Liver (tissue), 9 donors: ENCODE results near the gene DAO. TPM values are rescaled to one million over a fixed set of nuclear protein-coding genes. Genes with fewer than 3 reads are reported as not detected.

ENCODE experiments used
- DNase-seq: peaks from one replicate; pipeline ENCODE4 v3.0.0-alpha.2; 2017; ENCODE audit warnings: low spot score
- H3K27ac ChIP-seq, 2 donors: one replicate each; pipeline ENCODE4 v1.7.0; 2013; ENCODE audit warnings: inconsistent platforms in 2 of 2, low read length in 2 of 2, control low read depth in 1 of 2, low read depth in 1 of 2, mild to moderate bottlenecking in 1 of 2
- H3K27me3 ChIP-seq, 4 donors: one replicate each; pipeline versions ENCODE4 v1.6.1 to v1.7.0; 2013; ENCODE audit warnings: low read length in 3 of 4, inconsistent platforms in 1 of 4, mild to moderate bottlenecking in 1 of 4, moderate library complexity in 1 of 4; ENCODE audit not compliant: control insufficient read depth in 4 of 4, insufficient read depth in 4 of 4
- H3K36me3 ChIP-seq, 4 donors: one replicate each; pipeline versions ENCODE4 v1.6.1 to v1.7.0; 2013; ENCODE audit warnings: low read length in 3 of 4, mild to moderate bottlenecking in 3 of 4, low read depth in 1 of 4, moderate library complexity in 1 of 4; ENCODE audit not compliant: control insufficient read depth in 4 of 4, insufficient read depth in 3 of 4
- H3K4me1 ChIP-seq, 4 donors: one replicate each; pipeline versions ENCODE4 v1.6.1 to v1.7.0; 2013; ENCODE audit warnings: low read length in 3 of 4, mild to moderate bottlenecking in 3 of 4, moderate library complexity in 1 of 4; ENCODE audit not compliant: control insufficient read depth in 4 of 4, insufficient read depth in 4 of 4
- H3K4me3 ChIP-seq, 3 donors: one replicate each; pipeline versions ENCODE4 v1.6.1 to v1.7.0; 2013; ENCODE audit warnings: low read length in 3 of 3, control low read depth in 1 of 3, low read depth in 1 of 3, mild to moderate bottlenecking in 1 of 3
- H3K9ac ChIP-seq, 2 donors: one replicate each; pipeline ENCODE4 v1.7.0; 2013; ENCODE audit warnings: low read length in 2 of 2, mild to moderate bottlenecking in 2 of 2, moderate library complexity in 2 of 2, control low read depth in 1 of 2, low read depth in 1 of 2
- H3K9me3 ChIP-seq, 4 donors: one replicate each; pipeline versions ENCODE4 v1.6.1 to v1.7.0; 2013; ENCODE audit warnings: low read length in 3 of 4; ENCODE audit not compliant: control insufficient read depth in 4 of 4
- EGR1 ChIP-seq, 2 donors: IDR thresholded peaks; 2 replicates each; pipeline ENCODE4 v1.6.1; 2016 to 2018; ENCODE audit warnings: antibody characterized with exemption in 2 of 2, low read depth in 2 of 2
- FOXA1 ChIP-seq: IDR thresholded peaks from 2 replicates; pipeline ENCODE4 v1.6.1; 2016; ENCODE audit warnings: antibody characterized with exemption
- FOXA2 ChIP-seq: IDR thresholded peaks from 2 replicates; pipeline ENCODE4 v1.6.1; 2016; ENCODE audit warnings: antibody characterized with exemption
- GABPA ChIP-seq, 2 donors: IDR thresholded peaks in 1 of 2; conservative IDR thresholded peaks in 1 of 2; 2 replicates each; pipeline ENCODE4 v1.6.1; 2016; ENCODE audit warnings: antibody characterized with exemption in 2 of 2, mild to moderate bottlenecking in 1 of 2, moderate library complexity in 1 of 2
- HNF4A ChIP-seq, 2 donors: conservative IDR thresholded peaks; 2 replicates each; pipeline ENCODE4 v1.6.1; 2016; ENCODE audit warnings: antibody characterized with exemption in 2 of 2, mild to moderate bottlenecking in 2 of 2
- HNF4G ChIP-seq: IDR thresholded peaks from 2 replicates; pipeline ENCODE4 v1.6.1; 2016; ENCODE audit warnings: antibody characterized with exemption
- JUND ChIP-seq, 2 donors: IDR thresholded peaks; 2 replicates each; pipeline ENCODE4 v1.6.1; 2016; ENCODE audit warnings: antibody characterized with exemption in 2 of 2
- NR2F2 ChIP-seq: IDR thresholded peaks from 2 replicates; pipeline ENCODE4 v1.6.1; 2016; ENCODE audit warnings: antibody characterized with exemption
- RAD21 ChIP-seq, 2 donors: IDR thresholded peaks; 2 replicates each; pipeline ENCODE4 v1.6.1; 2016; ENCODE audit warnings: antibody characterized with exemption in 2 of 2, mild to moderate bottlenecking in 2 of 2
- RXRA ChIP-seq, 2 donors: IDR thresholded peaks; 2 replicates each; pipeline ENCODE4 v1.6.1; 2017 to 2018; ENCODE audit warnings: antibody characterized with exemption in 2 of 2, mild to moderate bottlenecking in 1 of 2
- SP1 ChIP-seq: IDR thresholded peaks from 2 replicates; pipeline ENCODE4 v1.6.1; 2018; ENCODE audit warnings: antibody characterized with exemption, mild to moderate bottlenecking
- TAF1 ChIP-seq: conservative IDR thresholded peaks from 2 replicates; pipeline ENCODE4 v1.6.1; 2016; ENCODE audit warnings: antibody characterized with exemption, mild to moderate bottlenecking
- YY1 ChIP-seq: IDR thresholded peaks from 2 replicates; pipeline ENCODE4 v1.6.1; 2016; ENCODE audit warnings: antibody characterized with exemption, mild to moderate bottlenecking
- WGBS: extraction: QIAGEN DNeasy Blood & Tissue Kit; methylation state at CpG from one replicate; pipeline ENCODE4 v1.1.7; 2013; 5-methylcytosine and 5-hydroxymethylcytosine counted together
- polyA plus RNA-seq, 2 donors: library from polyadenylated mRNA; stranded (reverse) in 1 of 2; unstranded in 1 of 2; fragments of 200-250 nt in 1 of 2; fragments of >200 nt in 1 of 2; fragmentation: Nextera tagmentation in 1 of 2; extraction: Ambion mirVana in 1 of 2; gene quantifications; one replicate each; pipeline versions ENCODE4 v1.2.1 to v1.2.3, GENCODE V29; 2013 to 2015
- total RNA-seq, 2 donors: library from RNA; depleted of rRNA; stranded (reverse); fragments of >200 nt; gene quantifications; one replicate each; pipeline ENCODE4 v1.2.3, GENCODE V29; 2014
- TF ChIP-seq, protein P1 (sequence below): fragments of 150-350 bp; IDR thresholded peaks from 2 replicates; pipeline ENCODE4 v1.5.1; 2017; ENCODE audit warnings: improper control_type of control experiment, low read depth, low read length; ENCODE audit not compliant: missing input control
- TF ChIP-seq, protein P2 (sequence below): IDR thresholded peaks from 2 replicates; pipeline ENCODE4 v1.6.1; 2016; ENCODE audit warnings: antibody characterized with exemption
- TF ChIP-seq, protein P3 (sequence below): IDR thresholded peaks from 2 replicates; pipeline ENCODE4 v1.6.1; 2016; ENCODE audit warnings: antibody characterized with exemption, mild to moderate bottlenecking
- TF ChIP-seq, protein P4 (sequence below): IDR thresholded peaks from 2 replicates; pipeline ENCODE4 v1.6.1; 2016; ENCODE audit warnings: antibody characterized with exemption
- donor health status: healthy.
- donor health status: healthy.
- donor health status: healthy.
- donor health status: healthy.
- donor health status: healthy.

DAO gene
- total and polyA plus RNA-seq, 4 donors: 0.84 to 51.4 (median 22.9) TPM

DNA sequence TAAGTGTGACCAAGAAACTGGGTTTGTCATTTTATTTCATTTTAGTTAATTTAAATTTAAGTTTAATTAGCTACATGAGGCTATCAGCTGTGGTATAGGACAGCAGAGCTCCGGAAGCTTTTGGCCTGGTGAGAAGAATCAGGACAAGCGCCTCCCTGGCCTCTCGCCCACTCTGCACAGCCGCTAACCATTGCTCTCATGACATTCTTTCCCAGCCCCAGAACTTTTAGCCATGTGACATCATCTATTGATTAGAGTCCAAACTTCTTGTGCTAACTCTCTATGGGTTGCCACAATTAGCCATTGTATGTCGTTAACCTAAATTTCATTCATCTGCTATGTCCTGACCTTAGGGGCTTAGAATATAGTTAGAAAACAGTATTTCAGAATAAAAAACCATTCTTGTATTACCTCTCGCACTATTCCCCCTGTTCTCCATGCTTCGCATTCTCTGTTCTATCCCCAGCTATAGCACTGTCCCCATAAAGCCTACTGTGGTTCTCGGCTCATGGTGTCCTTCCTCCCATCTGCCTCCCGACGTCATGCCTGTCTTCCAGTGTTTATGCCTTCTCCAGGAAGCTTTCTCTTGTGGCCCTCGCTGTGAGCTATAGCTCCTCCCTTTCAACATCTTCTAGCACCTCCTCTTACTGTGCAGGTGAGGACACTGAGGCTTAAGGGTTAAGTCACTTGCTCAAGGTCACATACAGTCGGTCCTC is 46.0 kb upstream of the DAO start (continued):
- TF ChIP-seq, protein P1, sequence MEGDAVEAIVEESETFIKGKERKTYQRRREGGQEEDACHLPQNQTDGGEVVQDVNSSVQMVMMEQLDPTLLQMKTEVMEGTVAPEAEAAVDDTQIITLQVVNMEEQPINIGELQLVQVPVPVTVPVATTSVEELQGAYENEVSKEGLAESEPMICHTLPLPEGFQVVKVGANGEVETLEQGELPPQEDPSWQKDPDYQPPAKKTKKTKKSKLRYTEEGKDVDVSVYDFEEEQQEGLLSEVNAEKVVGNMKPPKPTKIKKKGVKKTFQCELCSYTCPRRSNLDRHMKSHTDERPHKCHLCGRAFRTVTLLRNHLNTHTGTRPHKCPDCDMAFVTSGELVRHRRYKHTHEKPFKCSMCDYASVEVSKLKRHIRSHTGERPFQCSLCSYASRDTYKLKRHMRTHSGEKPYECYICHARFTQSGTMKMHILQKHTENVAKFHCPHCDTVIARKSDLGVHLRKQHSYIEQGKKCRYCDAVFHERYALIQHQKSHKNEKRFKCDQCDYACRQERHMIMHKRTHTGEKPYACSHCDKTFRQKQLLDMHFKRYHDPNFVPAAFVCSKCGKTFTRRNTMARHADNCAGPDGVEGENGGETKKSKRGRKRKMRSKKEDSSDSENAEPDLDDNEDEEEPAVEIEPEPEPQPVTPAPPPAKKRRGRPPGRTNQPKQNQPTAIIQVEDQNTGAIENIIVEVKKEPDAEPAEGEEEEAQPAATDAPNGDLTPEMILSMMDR: no peak
- TF ChIP-seq, protein P2, sequence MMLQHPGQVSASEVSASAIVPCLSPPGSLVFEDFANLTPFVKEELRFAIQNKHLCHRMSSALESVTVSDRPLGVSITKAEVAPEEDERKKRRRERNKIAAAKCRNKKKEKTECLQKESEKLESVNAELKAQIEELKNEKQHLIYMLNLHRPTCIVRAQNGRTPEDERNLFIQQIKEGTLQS: no peak
- TF ChIP-seq GABPA (IDR thresholded peaks at IDR 0.05 in 1 of 2, conservative IDR thresholded peaks at IDR 0.05 in 1 of 2) (no peak), YY1 (peak; percentile 34), TAF1 (no peak), FOXA2 (no peak), RXRA (IDR thresholded peaks at IDR 0.05) (peak; percentile 19 to 49), HNF4G (no peak), RAD21 (IDR thresholded peaks at IDR 0.05) (peak; percentile 18 to 50), FOXA1 (no peak)

DNA sequence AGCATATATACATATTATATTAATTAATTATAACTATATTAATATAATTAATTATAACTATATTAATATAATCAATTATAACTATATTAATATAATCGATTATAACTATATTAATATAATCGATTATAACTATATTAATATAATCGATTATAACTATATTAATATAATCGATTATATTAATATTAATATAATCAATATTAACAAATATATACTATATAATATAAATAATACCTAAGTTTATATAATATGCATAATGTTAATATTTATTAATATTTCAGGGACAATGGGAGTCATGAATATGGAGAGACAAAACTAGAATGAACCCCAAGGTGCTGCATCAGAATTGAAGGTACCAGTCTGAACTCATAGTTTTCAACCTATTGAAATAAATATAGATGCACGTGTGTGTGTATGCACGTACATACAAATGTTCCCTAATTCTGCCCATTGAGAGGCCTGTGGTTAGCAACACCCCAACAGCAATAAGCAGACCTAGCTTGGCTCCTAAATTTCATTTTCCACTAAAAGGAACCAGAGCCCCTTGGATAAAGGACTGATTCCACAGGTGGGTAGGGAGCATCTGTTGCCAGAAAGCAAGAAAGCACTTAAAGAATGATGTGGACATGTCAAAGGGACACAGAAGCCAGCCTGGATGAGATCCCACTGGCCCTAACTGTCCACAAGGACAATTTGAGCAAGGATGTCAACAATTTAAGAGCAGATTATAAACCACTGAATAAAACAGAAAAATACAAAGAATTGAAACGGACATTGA is 43.8 kb upstream of the DAO start:
- Histone ChIP-seq H3K9ac (no peak overlapping the region), H3K4me3 (no peak overlapping the region), H3K36me3 (peaks cover 0 to 12% (median 8%) of the 10 kb centered on the region in 4 donors), H3K27ac (no peak overlapping the region), H3K4me1 (peaks cover 2 to 23% (median 11%) of the 10 kb centered on the region in 4 donors), H3K9me3 (no peaks in the 10 kb centered on the region), H3K27me3 (no peaks in the 10 kb centered on the region)
- TF ChIP-seq HNF4A (conservative IDR thresholded peaks at IDR 0.05) (no peak), GABPA (IDR thresholded peaks at IDR 0.05 in 1 of 2, conservative IDR thresholded peaks at IDR 0.05 in 1 of 2) (no peak), EGR1 (IDR thresholded peaks at IDR 0.05; ENCODE audit: low read depth in 2 of 2) (no peak), RXRA (IDR thresholded peaks at IDR 0.05) (no peak), TAF1 (no peak), NR2F2 (no peak), JUND (IDR thresholded peaks at IDR 0.05) (no peak), SP1 (no peak), HNF4G (no peak), YY1 (no peak), FOXA1 (no peak), RAD21 (IDR thresholded peaks at IDR 0.05) (no peak)
- 87% methylated on average over 7 of the region's 7 CpGs for WGBS
- DNase-seq: no peak

DNA sequence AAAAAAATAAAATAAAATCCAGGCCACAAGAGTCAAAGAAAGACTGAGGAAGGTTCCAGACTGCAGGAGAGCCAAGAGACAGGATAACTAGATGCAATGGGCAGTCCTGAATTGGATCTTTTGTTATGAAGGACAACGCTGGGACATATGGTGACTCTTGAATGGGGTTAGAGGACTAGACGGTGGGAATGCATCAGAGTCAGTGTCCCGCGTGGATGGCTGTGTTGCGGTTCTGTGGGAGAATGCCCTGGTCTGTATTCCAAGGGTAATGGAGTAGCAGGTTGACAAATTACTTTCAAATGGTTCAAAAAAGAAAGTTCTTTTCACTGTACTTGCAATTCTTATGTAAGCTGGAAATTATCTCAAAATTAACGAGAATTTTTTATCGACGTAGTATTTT is 42.7 kb upstream of the DAO start:
- no peak overlapping the region for H3K9ac ChIP-seq
- peak overlapping the region; percentile 71 to 81 for H3K27ac ChIP-seq
- DNase-seq: no peak
- H3K4me1 ChIP-seq: peaks cover 2 to 27% (median 13%) of the 10 kb centered on the region in 4 donors
- H3K9me3 ChIP-seq: no peaks in the 10 kb centered on the region
- no peak overlapping the region for H3K4me3 ChIP-seq
- WGBS: 90% methylated on average over 8 of the region's 8 CpGs
- TF ChIP-seq HNF4A (conservative IDR thresholded peaks at IDR 0.05) (no peak), NR2F2 (no peak), RAD21 (IDR thresholded peaks at IDR 0.05) (no peak), HNF4G (no peak), FOXA2 (no peak), FOXA1 (no peak), SP1 (no peak), JUND (IDR thresholded peaks at IDR 0.05) (no peak)
- TF ChIP-seq, protein P3, sequence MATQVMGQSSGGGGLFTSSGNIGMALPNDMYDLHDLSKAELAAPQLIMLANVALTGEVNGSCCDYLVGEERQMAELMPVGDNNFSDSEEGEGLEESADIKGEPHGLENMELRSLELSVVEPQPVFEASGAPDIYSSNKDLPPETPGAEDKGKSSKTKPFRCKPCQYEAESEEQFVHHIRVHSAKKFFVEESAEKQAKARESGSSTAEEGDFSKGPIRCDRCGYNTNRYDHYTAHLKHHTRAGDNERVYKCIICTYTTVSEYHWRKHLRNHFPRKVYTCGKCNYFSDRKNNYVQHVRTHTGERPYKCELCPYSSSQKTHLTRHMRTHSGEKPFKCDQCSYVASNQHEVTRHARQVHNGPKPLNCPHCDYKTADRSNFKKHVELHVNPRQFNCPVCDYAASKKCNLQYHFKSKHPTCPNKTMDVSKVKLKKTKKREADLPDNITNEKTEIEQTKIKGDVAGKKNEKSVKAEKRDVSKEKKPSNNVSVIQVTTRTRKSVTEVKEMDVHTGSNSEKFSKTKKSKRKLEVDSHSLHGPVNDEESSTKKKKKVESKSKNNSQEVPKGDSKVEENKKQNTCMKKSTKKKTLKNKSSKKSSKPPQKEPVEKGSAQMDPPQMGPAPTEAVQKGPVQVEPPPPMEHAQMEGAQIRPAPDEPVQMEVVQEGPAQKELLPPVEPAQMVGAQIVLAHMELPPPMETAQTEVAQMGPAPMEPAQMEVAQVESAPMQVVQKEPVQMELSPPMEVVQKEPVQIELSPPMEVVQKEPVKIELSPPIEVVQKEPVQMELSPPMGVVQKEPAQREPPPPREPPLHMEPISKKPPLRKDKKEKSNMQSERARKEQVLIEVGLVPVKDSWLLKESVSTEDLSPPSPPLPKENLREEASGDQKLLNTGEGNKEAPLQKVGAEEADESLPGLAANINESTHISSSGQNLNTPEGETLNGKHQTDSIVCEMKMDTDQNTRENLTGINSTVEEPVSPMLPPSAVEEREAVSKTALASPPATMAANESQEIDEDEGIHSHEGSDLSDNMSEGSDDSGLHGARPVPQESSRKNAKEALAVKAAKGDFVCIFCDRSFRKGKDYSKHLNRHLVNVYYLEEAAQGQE: no peak
- TF ChIP-seq, protein P4, sequence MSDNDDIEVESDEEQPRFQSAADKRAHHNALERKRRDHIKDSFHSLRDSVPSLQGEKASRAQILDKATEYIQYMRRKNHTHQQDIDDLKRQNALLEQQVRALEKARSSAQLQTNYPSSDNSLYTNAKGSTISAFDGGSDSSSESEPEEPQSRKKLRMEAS: no peak
- TF ChIP-seq, protein P1: no peak
- H3K36me3 ChIP-seq: peaks cover 0 to 5% (median 1%) of the 10 kb centered on the region in 4 donors
- H3K27me3 ChIP-seq: no peaks in the 10 kb centered on the region
